Activated T-helper 1 cell treated with Interleukin-2 at 50 U/mL for 16 hours (primary cell): ENCODE results near the gene CDH23.
"Not testable (repeated sequence)": the region's sequence is repeated elsewhere in the genome, so short reads cannot be mapped to it uniquely, and the experiment has no call there.

Experiments
- DNase-seq: peaks from one replicate; pipeline ENCODE4 v3.0.0-alpha.2; 2020; ENCODE audit warnings: low read depth

Gene CDH23

DNA sequence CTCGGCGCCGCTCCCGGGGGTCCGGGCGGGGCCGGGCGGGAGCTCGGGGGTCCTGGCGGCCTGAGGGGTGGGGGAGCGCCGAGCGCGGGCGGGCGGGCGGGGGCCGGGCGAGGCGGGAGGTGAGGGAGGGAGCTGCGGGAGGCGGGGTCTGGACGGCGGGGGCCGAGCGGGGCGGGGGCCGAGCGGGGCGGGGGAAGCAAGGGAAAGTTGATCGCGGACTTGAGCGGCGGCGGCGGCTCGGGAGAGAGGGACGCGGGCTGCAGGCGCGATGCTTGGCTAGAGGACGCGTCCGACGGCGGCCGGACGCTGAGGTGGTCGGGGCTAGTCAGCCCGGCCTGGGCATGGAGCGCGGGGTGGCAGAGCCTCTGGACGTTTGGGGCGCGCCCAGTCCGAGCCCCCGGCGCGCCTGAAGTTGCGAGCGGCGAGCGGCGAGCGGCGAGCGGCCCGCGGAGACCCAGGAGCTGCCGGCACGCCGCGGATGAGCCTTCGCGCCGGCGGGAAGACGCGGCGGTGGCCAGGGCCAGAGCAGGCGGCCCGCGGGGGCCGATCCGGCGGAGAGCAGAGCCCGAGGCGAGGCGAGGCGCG lies at the start of gene CDH23:
Gene CDH23, plus strand, starts transcription at position 210 of the 585 bp plus-strand sequence. CDS start 42,912 bp downstream, outside the sequence.
- DNase-seq = no peak

DNA sequence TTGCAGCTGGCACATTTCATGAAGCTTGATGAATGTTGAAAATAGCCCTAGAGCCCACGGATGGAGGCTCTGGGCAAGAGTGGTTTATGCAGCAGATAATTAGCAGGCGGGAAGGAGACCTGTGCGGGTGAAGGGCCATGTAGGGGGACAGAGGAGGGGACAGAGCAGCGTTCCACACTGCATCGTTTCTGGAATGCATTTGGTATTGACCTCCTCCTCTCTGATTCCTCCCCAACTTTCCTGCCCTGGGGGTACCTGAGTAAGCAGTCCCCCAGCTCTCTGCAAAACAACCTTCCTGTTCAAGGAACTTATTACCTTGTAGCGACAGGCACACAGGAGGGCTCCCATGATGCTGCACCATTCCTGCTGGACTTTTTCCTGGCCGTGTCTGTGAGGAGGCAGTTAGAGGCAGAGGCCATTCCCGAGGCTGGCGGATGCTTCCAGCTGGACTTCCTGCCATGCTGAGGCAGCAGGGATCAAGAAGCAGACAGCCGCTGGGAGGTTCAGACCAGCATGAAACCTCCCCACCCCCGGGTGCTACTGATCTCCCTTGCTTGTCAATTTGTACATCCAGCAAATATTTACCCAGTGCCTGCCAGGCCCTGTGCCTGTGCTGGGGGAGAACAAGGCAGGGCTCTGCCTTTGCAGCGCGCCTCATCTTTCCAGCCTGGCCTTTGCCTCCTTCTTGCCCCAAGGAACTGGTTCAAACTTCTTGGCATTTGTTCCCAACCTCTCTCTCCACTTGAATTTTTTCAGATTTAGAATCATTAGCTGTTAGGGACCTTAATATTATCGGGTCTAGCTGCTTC lies 48.9 kb upstream of the CDH23 start:
- no peak for DNase-seq

DNA sequence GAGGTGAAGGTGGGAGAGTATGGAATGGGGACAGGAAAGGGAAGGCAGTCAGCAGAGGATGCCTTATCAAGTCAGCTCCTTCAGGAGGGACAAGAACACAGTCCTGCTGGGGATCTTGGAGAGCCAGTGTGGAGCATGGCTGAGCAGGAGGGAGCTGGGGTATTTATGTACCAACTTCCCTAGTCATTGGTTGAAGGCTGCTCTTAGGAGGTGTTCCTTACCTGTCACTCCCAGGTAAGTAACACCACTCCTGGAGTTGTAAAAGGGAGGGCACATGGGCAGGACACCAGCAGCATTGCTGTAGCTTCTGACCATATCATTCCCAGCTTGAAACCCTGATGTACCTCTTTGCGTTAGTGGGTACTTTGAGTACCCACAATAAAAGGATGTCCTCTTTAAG lies 47.9 kb upstream of the CDH23 start:
- no peak for DNase-seq

DNA sequence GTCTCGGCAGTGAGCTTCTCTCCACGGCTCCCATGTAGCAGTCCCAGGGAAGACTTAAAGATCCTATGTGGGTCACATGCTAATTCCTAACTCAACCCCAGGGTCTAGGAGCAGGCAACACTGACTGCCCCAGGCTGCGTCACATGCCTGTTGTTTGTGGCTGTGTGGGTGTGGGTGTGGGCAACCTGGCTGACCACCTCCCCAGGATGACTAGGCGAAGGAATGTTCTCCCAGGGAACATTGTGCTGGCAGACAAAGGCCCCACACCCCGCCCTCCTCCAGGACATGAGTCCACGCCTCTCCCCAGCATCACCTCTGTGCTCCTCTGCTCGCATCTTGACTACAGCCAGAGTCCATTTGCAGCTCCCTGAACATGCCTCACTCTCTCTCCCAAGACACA lies 47.3 kb upstream of the CDH23 start:
- no peak for DNase-seq

DNA sequence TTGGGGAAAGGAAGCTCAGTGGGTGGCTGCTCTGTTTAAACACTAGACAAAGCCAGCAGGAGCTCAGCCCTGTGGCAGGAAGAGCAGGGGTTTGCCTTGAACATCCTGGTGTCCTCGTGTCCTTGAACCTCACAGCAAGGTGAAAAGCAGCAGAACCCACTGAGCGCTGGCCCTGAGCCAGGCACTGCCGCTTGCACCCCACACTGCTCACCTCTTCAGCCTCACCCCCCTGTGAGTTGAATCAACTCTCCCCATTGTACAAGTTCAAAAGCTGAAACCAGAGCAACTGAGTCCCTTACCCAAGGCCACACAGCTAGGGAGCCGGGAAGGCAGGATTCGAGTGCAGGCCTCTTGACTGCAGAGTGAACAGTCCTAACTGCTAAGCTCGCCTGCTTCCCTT lies 45.6 kb upstream of the CDH23 start:
- no peak for DNase-seq

DNA sequence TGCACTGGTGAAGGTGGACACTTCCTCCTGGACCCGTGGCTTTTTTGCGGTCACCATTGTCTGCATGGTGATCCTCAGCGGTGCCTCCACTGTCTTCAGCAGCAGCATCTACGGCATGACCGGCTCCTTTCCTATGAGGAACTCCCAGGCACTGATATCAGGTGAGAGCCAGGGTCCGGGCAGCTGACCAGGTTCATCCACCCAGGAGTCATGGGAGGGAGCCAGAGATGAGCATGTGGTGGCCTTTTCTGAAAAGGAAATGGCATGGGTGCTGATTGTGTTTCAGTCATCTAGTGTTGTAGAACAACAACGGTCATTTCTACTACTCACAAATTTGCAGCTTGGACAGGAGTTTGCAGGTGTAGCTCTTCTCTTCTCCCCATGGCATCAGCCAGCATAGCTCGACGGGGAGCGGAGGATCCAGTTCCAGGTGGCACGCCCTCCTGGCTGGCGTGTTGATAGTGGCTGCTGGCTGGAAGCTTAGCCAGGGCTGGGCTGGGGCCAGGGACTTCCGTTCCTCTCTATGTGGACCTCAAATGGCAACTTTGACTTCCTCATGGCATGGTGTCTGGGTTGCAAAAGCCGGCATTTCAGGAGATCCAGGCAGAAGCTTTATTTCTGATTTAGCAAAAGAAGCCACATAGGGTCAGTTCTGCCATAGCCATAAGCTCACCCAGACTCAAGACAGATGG lies 44.9 kb upstream of the CDH23 start:
- DNase-seq = no peak

DNA sequence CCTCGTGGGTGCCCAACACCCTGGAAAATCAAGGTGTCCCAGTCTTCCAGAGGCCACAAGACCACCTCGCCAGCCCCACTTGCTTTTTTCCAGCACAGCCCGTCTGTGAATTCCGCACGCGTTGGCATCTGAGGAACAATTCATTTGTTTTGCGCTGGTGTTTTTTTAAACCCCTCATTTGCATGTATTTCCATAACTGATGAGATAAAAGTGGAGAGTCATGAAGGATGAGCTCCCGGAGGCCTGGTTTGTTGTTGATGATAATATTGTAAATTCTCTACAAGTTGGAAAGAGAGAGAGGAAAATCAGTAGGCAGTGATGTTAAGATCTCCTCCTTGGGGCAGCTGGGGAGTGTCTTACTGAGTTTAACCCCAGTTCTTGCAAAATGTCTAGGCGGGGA lies 43.1 kb upstream of the CDH23 start:
- DNase-seq = no peak

DNA sequence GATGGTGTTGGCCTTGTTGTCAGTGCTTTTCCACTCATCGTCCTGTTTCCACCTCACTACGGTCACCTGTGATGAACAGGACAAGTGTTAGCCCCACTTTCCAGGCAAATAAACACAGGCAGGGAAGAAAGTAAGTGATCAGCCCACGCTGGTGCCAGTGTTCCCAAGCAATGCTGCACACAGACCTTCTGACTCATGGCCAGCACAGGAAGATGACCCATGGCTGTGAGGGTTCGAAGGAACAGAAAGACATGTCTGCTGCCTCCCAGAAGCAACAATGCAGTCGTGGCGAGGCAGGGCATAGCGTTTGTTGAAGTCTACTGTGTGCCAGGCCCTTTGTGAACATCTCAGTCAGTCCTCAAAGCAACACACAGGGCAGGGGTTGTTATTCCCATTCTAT lies 41.9 kb upstream of the CDH23 start:
- DNase-seq = no peak

DNA sequence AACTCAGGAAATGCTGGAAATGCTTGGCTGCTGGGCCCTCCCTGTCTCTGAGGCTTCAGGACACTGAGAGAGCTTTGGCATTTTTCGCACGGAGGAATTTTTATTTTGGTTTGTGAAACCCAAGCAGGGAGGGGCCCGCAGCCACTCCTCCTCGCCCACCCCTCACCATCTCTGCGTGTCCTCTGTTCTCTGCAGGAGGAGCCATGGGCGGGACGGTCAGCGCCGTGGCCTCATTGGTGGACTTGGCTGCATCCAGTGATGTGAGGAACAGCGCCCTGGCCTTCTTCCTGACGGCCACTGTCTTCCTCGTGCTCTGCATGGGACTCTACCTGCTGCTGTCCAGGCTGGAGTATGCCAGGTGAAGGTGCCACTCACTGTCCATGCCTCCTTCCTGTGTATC lies 40.8 kb upstream of the CDH23 start:
- no peak for DNase-seq

DNA sequence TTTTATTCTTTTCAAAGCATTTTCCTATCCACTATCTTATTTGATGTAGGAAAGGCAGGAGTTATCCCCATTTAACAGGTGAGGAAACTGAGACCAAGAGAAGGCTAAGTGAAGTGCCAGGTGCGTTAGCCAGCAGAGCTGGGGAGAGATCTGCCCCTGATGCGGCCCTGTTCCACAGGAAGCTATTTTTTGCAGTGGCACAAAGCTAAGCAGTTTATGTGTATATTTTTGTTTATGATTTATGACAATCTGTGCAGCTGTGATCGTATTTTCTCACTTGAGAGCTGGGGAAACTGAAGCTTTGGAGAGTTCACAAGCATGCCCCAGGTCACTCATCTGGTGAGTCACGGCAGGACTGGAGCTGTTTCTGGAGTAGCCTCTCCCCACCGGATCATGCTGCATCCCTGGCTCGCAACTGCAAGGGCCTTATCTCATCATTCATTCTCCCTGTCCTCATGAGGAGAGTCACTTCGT lies 38.9 kb upstream of the CDH23 start:
- no peak for DNase-seq

DNA sequence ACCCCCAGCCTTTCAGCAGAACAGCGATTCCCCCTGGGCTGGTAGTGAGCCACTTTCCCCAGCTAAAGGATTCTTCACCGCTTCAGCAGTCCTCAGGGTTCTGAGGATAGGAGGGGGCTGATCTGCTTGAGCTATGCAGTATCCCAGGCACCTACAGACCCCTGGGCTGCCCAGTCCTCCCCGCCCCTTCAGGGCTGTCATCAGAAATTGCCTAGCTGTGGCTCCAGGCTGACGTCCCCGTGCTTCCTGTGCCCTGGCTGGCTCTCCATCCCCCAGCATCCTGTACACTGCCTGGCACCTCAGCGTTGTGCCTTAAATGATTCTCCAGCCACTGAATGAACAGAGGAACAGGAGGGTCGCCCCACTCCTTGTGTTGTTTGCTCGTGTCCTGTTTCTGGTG lies 38.4 kb upstream of the CDH23 start:
- DNase-seq = no peak

DNA sequence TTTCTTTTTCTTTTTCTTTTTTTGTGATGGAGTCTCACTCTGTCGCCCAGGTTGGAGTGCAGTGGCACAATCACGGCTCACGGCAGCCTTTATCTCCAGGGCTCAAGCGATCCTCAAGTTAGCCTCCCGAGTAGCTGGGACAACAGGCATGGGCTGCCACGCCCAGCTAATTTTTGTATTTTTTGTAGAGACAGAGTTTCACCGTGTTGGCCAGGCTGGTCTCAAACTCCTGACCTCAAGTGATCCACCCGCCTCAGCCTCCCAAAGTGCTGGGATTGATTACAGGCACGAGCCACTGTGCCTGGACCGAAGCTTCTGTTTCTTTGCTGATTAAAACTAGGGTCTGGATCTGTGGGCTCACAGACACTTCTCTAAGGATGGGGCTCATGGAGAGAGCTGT lies 37.8 kb upstream of the CDH23 start:
- DNase-seq = not testable (repeated sequence)

DNA sequence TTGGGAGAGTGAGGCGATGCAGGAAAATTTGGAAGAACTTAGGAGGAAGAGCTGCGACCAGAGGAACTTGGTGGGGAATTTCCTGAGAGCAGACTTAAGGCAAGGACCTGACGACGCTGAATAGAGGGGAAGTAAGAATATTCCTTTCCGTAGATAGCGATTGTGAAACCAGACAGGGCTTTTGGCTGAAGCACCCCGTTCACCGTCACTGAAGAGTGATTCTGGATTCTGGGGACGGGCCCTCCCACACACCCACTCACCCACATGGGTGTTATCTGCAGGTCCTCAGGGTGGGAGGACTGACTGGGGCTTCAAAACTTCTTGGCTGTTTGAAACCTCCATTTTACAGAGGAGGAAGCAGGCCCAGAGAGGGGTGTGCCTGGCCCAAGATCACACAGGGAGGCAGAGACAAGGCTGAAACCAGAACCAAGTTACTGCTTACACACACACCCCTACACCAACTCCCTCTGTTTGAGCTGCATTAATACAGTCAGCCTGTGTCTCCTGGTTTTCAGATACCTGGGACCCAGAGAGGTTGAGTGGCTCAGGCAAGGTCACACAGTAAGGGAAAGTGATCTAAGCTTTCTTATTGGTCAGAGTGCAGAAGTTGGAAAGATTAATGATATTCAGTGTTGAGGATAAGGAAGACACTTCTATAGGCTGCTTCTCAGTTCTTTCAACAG lies 37.2 kb upstream of the CDH23 start:
- no peak for DNase-seq

DNA sequence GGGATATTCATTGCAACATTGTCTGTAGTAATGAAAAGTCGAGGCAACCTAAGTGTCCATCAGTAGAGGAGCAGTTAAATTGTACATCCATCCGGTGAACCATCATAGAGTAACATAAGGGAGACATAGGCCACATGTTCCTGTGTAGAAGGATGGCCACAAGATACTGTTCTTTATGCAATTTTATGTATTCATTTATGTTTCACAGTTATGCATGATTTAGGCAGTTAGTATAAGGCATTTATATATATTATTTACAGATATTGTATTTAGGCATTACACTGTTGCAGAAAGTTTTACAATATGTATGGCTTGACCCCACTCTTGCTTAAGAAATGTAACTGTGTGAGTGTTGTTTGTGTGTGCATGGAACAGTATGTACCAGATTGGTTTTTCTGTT lies 36.0 kb upstream of the CDH23 start:
- DNase-seq = no peak

DNA sequence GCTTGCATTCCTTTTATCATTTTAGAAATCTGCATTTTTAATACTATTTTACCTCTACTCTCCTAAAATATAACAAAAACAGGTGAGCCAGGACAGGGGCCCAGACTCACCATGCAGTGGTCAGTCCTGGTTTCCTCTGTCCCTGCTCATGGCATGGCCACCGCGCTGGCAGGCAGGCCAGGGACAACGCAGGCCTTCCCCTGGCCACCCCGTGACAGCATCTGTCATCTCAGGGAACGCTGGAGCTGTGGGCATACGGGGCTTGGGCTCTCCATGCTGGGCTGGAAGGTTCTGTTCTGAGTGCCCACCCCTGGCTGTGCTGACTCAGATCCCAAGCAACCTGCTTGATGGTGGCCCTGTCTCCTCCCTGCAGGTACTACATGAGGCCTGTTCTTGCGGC lies 35.1 kb upstream of the CDH23 start:
- no peak for DNase-seq

DNA sequence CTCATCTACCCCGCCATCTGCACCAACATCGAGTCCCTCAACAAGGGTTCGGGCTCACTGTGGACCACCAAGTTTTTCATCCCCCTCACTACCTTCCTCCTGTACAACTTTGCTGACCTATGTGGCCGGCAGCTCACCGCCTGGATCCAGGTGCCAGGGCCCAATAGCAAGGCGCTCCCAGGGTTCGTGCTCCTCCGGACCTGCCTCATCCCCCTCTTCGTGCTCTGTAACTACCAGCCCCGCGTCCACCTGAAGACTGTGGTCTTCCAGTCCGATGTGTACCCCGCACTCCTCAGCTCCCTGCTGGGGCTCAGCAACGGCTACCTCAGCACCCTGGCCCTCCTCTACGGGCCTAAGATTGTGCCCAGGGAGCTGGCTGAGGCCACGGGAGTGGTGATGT lies 34.6 kb upstream of the CDH23 start:
- DNase-seq = no peak

DNA sequence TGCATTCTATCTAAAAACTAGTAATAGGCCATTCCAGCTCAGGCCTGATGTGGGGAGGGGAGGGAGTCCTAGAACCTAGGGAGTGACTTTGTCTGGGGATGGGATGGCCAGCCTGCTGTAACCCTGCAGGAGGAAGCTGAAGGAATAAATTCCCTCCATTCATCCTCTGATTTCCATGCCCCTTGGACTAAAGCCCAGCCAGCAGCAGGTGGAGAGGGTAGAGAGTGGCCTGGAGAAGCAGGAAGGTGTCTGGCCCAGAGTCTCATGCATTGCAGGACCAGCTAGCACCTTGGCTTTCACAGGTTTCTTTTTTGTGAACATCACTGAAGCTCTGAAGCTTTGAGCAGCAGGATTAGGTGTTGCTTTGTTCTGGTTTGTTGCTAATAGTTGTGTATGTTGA lies 32.8 kb upstream of the CDH23 start:
- DNase-seq = no peak

DNA sequence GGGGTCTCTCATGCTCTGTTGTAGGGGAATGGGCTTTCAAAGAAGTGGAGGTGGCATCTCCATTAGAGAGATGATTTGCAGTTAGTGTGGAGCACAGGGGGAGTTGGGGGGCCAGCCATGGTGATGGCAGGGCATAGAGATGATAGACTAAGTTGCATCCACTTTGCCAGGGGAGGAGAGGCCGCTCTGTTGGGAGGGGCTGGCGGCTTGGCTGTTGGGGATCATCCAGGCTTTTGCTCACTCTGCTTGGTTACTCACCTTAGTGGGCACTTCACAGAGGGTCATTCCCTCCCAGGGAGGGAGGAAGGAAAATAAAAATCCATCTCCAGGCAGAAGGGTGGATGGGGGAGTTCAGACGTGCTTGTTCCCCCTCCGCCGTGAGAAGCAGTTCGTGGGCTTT lies 31.4 kb upstream of the CDH23 start:
- no peak for DNase-seq

DNA sequence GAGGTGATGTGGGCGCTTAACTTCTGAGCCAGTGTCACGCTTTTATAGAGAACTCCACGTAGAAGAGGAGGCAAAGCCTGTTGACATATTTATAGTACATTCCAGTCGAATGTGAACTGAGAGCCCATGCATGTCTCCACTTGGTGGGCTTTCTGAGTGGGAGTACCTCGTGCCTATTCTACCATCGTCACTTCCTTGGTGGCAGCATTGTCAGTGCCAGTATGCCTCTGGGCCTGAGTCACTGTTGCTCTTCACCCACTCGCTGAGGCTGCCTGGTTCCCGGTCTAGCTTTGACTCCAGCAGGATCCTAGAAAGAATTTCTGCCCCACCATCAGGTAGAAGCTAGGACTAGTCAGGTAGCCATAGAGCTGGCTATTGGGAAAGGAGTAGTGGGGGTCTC lies 30.0 kb upstream of the CDH23 start:
- no peak for DNase-seq

DNA sequence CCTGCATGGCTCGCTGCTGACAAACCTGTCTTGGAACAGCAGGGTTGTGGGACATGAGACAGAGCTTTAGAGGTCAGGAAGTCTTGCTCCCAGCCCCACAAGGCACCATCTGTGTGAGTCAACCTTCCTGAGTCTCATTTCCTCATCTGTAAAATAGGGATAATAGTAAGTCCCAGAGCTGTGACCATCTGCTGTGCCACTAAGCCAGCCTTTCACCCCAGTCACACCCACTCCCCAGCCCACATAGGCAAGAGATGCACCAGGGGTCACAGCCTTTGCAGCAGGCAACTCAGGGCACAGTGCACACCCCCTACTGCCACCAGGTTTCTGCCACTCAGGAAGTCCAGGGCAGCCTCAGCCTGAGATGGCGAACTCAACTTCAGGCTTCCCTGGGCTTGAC lies 29.4 kb upstream of the CDH23 start:
- DNase-seq = no peak

DNA sequence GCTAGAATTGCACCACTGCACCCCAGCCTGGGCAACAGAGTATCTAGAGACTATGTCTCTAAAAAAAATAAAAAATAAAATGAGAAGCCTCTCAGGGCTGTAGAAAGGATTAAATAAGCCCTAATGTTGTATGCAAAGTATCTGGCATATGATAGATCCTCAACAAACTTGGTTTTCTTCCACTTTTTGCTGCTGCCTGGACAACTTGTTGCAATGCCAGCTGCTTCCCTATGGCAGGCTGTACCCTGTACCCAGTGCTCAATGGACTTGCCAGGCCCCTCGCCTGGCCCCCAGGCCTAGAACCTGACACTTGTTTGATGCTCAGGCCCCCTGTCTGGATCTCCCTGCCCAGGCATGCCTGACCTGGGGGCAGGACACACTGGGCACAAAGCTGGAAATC lies 28.5 kb upstream of the CDH23 start:
- DNase-seq = no peak

DNA sequence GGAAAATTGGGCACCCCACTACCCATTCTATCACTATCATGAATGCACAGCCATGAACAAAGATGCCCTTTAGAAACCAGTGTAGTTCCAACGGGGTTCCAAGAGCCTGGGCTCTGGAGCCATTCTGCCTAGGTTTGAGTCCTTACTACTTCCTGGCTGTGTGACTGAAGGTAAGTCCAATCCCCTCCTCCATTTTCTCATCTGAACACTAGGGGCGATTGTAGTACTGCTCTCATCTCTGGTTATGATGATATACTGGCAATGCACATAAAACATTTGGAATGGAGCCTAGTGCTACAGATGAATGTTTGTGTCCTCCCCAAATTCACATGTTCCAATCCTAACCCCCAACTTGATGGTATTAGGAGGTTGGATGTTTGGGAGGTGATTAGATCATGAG lies 28.1 kb upstream of the CDH23 start:
- no peak for DNase-seq

DNA sequence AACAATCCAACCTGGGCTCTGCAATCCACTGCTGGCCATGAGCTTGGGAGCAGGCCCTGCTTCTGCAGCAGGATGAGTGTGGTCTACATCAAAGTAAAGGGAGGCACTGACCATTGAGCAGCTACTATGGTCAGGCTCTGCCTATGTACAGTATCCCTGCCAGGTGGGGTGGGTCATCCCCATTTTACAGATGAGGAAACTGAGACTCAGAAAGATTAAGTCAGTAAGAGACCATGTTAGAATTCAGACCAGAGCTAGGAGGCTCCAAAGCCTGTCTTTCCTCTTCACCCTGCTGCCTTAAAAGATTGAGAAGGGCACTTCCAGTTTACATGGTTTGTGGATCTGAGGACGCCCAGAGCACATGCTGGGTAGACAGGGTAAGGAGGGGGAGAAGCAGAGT lies 27.1 kb upstream of the CDH23 start:
- no peak for DNase-seq
